Astrocyte (in vitro differentiated cells and primary cell): Measurements from ENCODE around the gene LATS2. TPM values are rescaled to one million over a fixed set of nuclear protein-coding genes. Genes with fewer than 3 reads are reported as not detected.

Source experiments
- DNase-seq: peaks from one replicate; pipeline ENCODE4 v3.0.0-alpha.2; 2010; ENCODE audit warnings: low read depth
- FAIRE-seq: peaks from 2 replicates; lab custom pipeline; 2011; peaks lifted over from hg19 to GRCh38; lab: Jason Lieb, UNC
- H2AFZ ChIP-seq: 2 replicates; pipeline ENCODE4 v1.6.0; 2012; ENCODE audit warnings: low read depth, low read length, inconsistent platforms
- H3K27ac ChIP-seq: 2 replicates; pipeline ENCODE4 v1.5.1; 2011; ENCODE audit warnings: low read depth, low read length, inconsistent platforms
- H3K27me3 ChIP-seq: 2 replicates; pipeline ENCODE4 v1.6.0; 2011; ENCODE audit warnings: low read length, inconsistent platforms; ENCODE audit not compliant: insufficient read depth
- H3K36me3 ChIP-seq: 2 replicates; pipeline ENCODE4 v1.5.1; 2011; ENCODE audit warnings: low read length, inconsistent platforms; ENCODE audit not compliant: insufficient read depth
- H3K4me1 ChIP-seq: 2 replicates; pipeline ENCODE4 v1.5.1; 2011; ENCODE audit warnings: low read length, inconsistent platforms; ENCODE audit not compliant: insufficient read depth
- H3K4me2 ChIP-seq: 2 replicates; pipeline ENCODE4 v1.6.0; 2012; ENCODE audit warnings: low read length, inconsistent platforms
- H3K4me3 ChIP-seq: 2 replicates; pipeline ENCODE4 v1.5.1; 2011; ENCODE audit warnings: low read depth, mild to moderate bottlenecking, low read length, inconsistent platforms; ENCODE audit not compliant: insufficient read depth
- H3K79me2 ChIP-seq: 2 replicates; pipeline ENCODE4 v1.6.0; 2012; ENCODE audit warnings: mild to moderate bottlenecking, low read length, inconsistent platforms; ENCODE audit not compliant: insufficient read depth
- H3K9ac ChIP-seq: 2 replicates; pipeline ENCODE4 v1.6.0; 2012; ENCODE audit warnings: mild to moderate bottlenecking, low read length, inconsistent platforms
- H3K9me3 ChIP-seq: 2 replicates; pipeline ENCODE4 v1.5.1; 2012; ENCODE audit warnings: low read depth, mild to moderate bottlenecking, low read length, inconsistent platforms; ENCODE audit not compliant: insufficient read depth
- H4K20me1 ChIP-seq: 2 replicates; pipeline ENCODE4 v1.6.0; 2012; ENCODE audit warnings: low read length, inconsistent platforms; ENCODE audit not compliant: insufficient read depth
- H3K27ac Mint-ChIP-seq: one replicate; pipeline ENCODE4 v1.8.0; 2021; ENCODE audit warnings: mild to moderate bottlenecking, mixed read lengths; ENCODE audit not compliant: unreplicated experiment
- H3K27me3 Mint-ChIP-seq: one replicate; pipeline ENCODE4 v1.8.0; 2021; ENCODE audit warnings: low read depth, mixed read lengths; ENCODE audit not compliant: unreplicated experiment
- H3K36me3 Mint-ChIP-seq: one replicate; pipeline ENCODE4 v1.8.0; 2021; ENCODE audit warnings: low read depth, mixed read lengths; ENCODE audit not compliant: unreplicated experiment
- H3K4me1 Mint-ChIP-seq: one replicate; pipeline ENCODE4 v1.8.0; 2021; ENCODE audit warnings: low read depth, mixed read lengths; ENCODE audit not compliant: unreplicated experiment
- H3K4me3 Mint-ChIP-seq: one replicate; pipeline ENCODE4 v1.8.0; 2021; ENCODE audit warnings: mild to moderate bottlenecking, moderate library complexity, mixed read lengths; ENCODE audit not compliant: unreplicated experiment
- H3K9me3 Mint-ChIP-seq: one replicate; pipeline ENCODE4 v1.8.0; 2021; ENCODE audit warnings: mild to moderate bottlenecking, mixed read lengths; ENCODE audit not compliant: unreplicated experiment
- EZH2 ChIP-seq: IDR thresholded peaks from 2 replicates; pipeline ENCODE4 v1.6.1; 2012; ENCODE audit warnings: mild to moderate bottlenecking, low read length, inconsistent platforms; ENCODE audit not compliant: insufficient read depth
- total RNA-seq: library from RNA; stranded (reverse); gene quantifications from 2 replicates; pipeline ENCODE4 v1.2.1, GENCODE V29; 2021
- TF ChIP-seq, protein P1 (sequence below): IDR thresholded peaks from 2 replicates; pipeline ENCODE4 v1.5.1; 2011; ENCODE audit warnings: low read depth, mild to moderate bottlenecking, inconsistent platforms, low read length, moderate library complexity; ENCODE audit not compliant: insufficient read depth

The LATS2 gene
- total RNA-seq, 1 donor from 2014 or later = 46.7 TPM

DNA sequence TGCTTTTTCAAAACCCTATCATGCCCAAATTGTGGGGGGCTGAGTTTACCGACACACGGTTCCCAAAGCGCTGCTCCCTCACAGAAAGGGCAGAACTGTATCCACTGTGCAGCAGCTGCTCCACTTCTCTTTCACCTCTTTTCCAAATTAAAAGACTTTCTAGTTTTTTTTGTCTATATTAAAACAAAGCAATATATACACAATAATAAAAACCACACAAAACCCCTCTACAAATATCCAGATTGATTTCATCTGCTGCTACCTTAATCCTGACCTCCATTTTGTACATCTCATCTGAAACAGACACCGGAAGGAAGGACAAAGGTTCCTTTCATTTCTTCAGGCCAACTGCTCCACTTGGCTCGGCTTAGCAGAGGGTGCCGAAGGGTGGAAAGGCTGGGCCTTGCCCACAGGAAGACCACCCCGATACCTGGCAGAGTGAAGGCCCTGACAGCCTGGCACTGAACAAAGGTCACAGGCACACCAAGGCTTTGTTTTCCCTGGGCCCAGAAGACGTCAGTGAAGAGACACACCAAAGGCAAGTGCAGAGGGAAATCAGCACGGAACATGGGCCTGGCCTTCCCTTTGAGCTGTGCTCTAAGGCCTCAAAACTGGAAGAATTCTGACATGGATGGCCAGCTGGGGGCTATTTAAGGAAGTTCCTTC, 71.6 kb downstream of the LATS2 start:
- Histone ChIP-seq H3K9me3 (no peaks in the 10 kb centered on the region), H3K27me3 (no peaks in the 10 kb centered on the region), H3K4me3 (no peak overlapping the region), H3K9ac (no peak overlapping the region), H3K4me1 (peaks cover 17% of the 10 kb centered on the region), H3K27ac (peak overlapping the region; percentile 2), H3K79me2 (peaks cover 75% of the 10 kb centered on the region), H2AFZ (no peak overlapping the region), H4K20me1 (peaks cover 51% of the 10 kb centered on the region), H3K4me2 (no peak overlapping the region), H3K36me3 (peaks cover 30% of the 10 kb centered on the region)
- Mint-ChIP-seq H3K9me3 (no peaks in the 10 kb centered on the region), H3K27ac (no peak overlapping the region), H3K27me3 (no peaks in the 10 kb centered on the region), H3K4me3 (no peak overlapping the region), H3K4me1 (peaks cover 24% of the 10 kb centered on the region), H3K36me3 (peaks cover 26% of the 10 kb centered on the region)
- FAIRE-seq (no peak), DNase-seq (no peak)
- TF ChIP-seq, protein P1, sequence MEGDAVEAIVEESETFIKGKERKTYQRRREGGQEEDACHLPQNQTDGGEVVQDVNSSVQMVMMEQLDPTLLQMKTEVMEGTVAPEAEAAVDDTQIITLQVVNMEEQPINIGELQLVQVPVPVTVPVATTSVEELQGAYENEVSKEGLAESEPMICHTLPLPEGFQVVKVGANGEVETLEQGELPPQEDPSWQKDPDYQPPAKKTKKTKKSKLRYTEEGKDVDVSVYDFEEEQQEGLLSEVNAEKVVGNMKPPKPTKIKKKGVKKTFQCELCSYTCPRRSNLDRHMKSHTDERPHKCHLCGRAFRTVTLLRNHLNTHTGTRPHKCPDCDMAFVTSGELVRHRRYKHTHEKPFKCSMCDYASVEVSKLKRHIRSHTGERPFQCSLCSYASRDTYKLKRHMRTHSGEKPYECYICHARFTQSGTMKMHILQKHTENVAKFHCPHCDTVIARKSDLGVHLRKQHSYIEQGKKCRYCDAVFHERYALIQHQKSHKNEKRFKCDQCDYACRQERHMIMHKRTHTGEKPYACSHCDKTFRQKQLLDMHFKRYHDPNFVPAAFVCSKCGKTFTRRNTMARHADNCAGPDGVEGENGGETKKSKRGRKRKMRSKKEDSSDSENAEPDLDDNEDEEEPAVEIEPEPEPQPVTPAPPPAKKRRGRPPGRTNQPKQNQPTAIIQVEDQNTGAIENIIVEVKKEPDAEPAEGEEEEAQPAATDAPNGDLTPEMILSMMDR = no peak
- TF ChIP-seq EZH2 = no peak

DNA sequence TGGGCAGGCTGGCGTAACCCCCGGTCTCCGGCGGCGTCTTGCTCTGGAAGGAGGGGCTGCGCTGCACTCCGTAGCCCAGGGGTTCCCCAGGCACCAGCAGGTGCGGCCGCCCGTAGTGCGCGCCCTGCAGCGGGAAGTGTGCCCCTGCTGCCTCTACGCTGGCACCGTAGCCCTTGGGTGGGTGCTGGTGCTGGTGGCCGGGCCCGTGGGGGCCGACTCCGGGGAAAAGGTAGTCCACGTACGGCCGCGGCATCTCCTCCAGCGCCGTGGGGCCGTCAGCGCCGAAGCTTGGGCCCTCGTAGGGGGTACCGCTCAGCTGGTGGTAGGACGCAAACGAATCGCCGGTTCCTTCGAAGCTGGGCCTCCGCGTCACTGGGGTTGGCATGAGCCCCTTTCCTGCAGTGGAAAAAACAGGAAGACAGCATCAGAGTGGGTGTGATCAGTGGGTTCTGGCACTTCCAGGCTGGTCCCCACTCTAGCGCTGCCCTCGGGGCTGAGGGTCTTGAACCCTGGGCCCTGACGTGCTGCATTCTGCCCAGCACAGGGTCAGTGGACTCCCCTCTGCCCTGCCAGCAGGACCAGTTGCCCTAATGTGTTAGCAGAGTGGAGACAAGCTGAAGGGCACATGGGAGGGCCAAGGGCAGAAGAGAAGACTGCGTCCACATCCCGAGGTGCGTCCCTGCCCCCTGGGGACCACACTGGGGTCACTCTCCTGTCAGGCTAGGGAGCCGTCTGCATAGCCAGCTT, 72.3 kb downstream of the LATS2 start:
- DNase-seq = no peak
- Mint-ChIP-seq H3K4me3 (no peak overlapping the region), H3K27ac (no peak overlapping the region), H3K9me3 (no peaks in the 10 kb centered on the region), H3K4me1 (peaks cover 21% of the 10 kb centered on the region), H3K36me3 (peaks cover 26% of the 10 kb centered on the region), H3K27me3 (no peaks in the 10 kb centered on the region)
- TF ChIP-seq, protein P1 = no peak
- TF ChIP-seq EZH2 = no peak
- Histone ChIP-seq H3K4me1 (peaks cover 12% of the 10 kb centered on the region), H3K36me3 (peaks cover 30% of the 10 kb centered on the region), H2AFZ (no peak overlapping the region), H3K9ac (no peak overlapping the region), H3K27me3 (no peaks in the 10 kb centered on the region), H3K9me3 (no peaks in the 10 kb centered on the region), H3K4me2 (no peak overlapping the region), H3K4me3 (no peak overlapping the region), H3K79me2 (peaks cover 73% of the 10 kb centered on the region), H4K20me1 (peaks cover 50% of the 10 kb centered on the region), H3K27ac (no peak overlapping the region)
- FAIRE-seq = no peak
